Muscle layer of colon (tissue), 2 donors: ENCODE measurements around the gene GABARAP.
"Not testable (repeated sequence)": the region's sequence is repeated elsewhere in the genome, so short reads cannot be mapped to it uniquely, and the experiment has no call there.

Source experiments
- H3K27ac ChIP-seq: one replicate; pipeline ENCODE4 v1.7.0; 2013; ENCODE audit warnings: low read depth, mild to moderate bottlenecking, low read length, moderate library complexity
- H3K27me3 ChIP-seq, 2 donors: one replicate each; pipeline ENCODE4 v1.7.0; 2013; ENCODE audit warnings: low read length in 2 of 2, mild to moderate bottlenecking in 2 of 2; ENCODE audit not compliant: insufficient read depth in 2 of 2, control insufficient read depth in 1 of 2
- H3K36me3 ChIP-seq: one replicate; pipeline ENCODE4 v1.7.0; 2013; ENCODE audit warnings: mild to moderate bottlenecking, low read length; ENCODE audit not compliant: insufficient read depth
- H3K4me1 ChIP-seq: one replicate; pipeline ENCODE4 v1.7.0; 2013; ENCODE audit warnings: mild to moderate bottlenecking, low read length; ENCODE audit not compliant: insufficient read depth
- H3K4me3 ChIP-seq, 2 donors: one replicate each; pipeline ENCODE4 v1.7.0; 2013; ENCODE audit warnings: low read length in 2 of 2, low read depth in 1 of 2, mild to moderate bottlenecking in 1 of 2, moderate library complexity in 1 of 2
- H3K9ac ChIP-seq: one replicate; pipeline ENCODE4 v1.7.0; 2013; ENCODE audit warnings: low read length
- H3K9me3 ChIP-seq: one replicate; pipeline ENCODE4 v1.7.0; 2013; ENCODE audit warnings: mild to moderate bottlenecking, low read length
- donor health status: abdominal sarcoma.
- donor health status: Adenocarcinoma of cecum.

GABARAP gene

GRCh38 chr17:7248796-7249195 is 6.5 kb upstream of the GABARAP start:
- peaks cover 31% of the 10 kb centered on the region for H3K4me1 ChIP-seq
- no peak overlapping the region for H3K27ac ChIP-seq
- peaks cover 29% of the 10 kb centered on the region for H3K36me3 ChIP-seq
- no peaks in the 10 kb centered on the region for H3K27me3 ChIP-seq
- no peaks in the 10 kb centered on the region for H3K9me3 ChIP-seq
- H3K4me3 ChIP-seq, result no peak overlapping the region
- no peak overlapping the region for H3K9ac ChIP-seq

GRCh38 chr17:7246779-7247178 is 4.5 kb upstream of the GABARAP start:
- Histone ChIP-seq H3K9me3 (no peaks in the 10 kb centered on the region), H3K4me3 (no peak overlapping the region), H3K27ac (no peak overlapping the region), H3K9ac (no peak overlapping the region), H3K27me3 (no peaks in the 10 kb centered on the region), H3K4me1 (peaks cover 26% of the 10 kb centered on the region), H3K36me3 (peaks cover 29% of the 10 kb centered on the region)

- H3K9ac ChIP-seq, H3K27ac ChIP-seq, H3K9me3 ChIP-seq, H3K27me3 ChIP-seq, H3K4me3 ChIP-seq: not testable (repeated sequence)
- Histone ChIP-seq H3K36me3 (peaks cover 46% of the 10 kb centered on the region), H3K4me1 (peaks cover 26% of the 10 kb centered on the region)
Measured at GRCh38 chr17:7243838-7244237, 1.6 kb upstream of the GABARAP start.

GRCh38 chr17:7243453-7243729 is 1.1 kb upstream of the GABARAP start:
- Histone ChIP-seq H3K27ac (peak overlapping the region; percentile 81), H3K4me3 (peak overlapping the region; percentile 66 to 82), H3K36me3 (peaks cover 46% of the 10 kb centered on the region), H3K9me3 (no peaks in the 10 kb centered on the region), H3K9ac (peak overlapping the region; percentile 88), H3K27me3 (no peaks in the 10 kb centered on the region), H3K4me1 (peaks cover 24% of the 10 kb centered on the region)

DNA sequence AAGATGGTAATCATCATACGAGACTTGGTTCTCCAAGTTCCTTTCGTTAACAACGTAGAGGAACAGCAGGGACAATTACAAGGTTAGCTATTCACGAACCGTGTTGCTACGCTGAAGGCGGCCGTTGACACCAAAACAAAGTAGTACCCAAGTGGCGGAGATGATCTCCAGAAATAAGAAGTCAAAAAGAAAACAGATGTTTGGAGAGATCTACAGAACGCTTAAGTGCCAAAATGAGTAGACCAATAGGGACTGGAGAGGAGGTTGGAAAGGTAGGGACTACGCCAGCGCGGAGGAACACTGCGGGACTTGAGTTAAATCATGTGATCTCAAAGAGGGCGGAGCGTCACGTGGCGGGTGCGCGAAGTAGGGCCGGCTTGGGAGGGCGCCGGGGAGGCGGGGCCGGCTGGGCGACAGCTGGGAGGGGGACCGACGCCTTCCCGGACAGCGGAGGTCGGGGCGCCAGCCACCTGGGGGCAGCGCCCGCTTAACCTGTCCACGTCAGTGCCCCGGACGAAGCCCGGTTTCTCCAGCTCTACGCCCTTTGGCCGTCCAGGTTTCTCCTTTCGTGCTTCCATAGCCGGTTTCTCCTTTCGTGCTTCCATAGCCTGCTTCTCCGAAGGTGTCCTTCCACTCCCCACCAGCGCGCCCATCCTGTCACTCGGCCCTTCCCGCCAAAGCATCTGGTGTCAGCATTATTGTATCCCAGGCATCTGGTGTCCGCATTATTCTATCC is 636 bp upstream of the GABARAP start:
- no peaks in the 10 kb centered on the region for H3K9me3 ChIP-seq
- peak overlapping the region; percentile 88 for H3K9ac ChIP-seq
- no peaks in the 10 kb centered on the region for H3K27me3 ChIP-seq
- H3K36me3 ChIP-seq, result peaks cover 46% of the 10 kb centered on the region
- H3K27ac ChIP-seq, result peak overlapping the region; percentile 81
- peak overlapping the region; percentile 66 to 82 for H3K4me3 ChIP-seq
- peaks cover 24% of the 10 kb centered on the region for H3K4me1 ChIP-seq

DNA sequence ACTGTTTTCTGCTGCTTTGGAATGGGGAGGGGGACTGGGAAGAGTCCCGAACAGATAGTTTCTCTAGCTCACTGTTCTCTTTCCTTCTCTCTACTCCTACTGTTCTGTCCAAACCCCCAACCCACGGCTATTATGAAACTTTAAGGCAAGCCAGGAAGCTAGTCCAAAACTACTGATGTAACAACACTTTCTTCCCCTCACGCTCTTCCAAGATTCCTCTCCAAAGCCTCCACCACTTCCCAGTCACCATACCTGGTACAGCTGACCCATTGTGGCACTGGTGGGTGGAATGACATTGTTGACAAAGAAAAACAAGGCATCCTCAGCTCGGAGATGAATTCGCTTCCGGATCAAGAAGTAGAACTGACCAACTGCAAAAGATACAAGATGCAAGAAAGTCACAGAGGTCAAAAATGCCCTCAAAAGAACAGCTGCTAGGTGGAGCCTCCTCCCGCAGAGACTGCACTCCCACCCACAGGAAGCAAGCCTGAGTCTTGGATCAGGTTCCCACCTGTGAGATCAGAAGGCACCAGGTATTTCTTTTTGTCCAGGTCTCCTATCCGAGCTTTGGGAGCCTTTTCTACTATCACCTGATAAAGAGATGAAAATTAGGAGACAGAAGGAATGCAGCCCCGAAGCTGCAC is 1.0 kb downstream of the GABARAP start:
- Histone ChIP-seq H3K4me1 (peaks cover 34% of the 10 kb centered on the region), H3K9me3 (no peaks in the 10 kb centered on the region), H3K9ac (peak overlapping the region; percentile 88), H3K36me3 (peaks cover 44% of the 10 kb centered on the region), H3K4me3 (peak overlapping the region; percentile 69 to 82), H3K27me3 (no peaks in the 10 kb centered on the region), H3K27ac (peak overlapping the region; percentile 81)

- H3K9me3 ChIP-seq, result no peaks in the 10 kb centered on the region
- peak overlapping the region; percentile 13 for H3K9ac ChIP-seq
- H3K4me1 ChIP-seq, result peaks cover 34% of the 10 kb centered on the region
- no peak overlapping the region for H3K27ac ChIP-seq
- no peaks in the 10 kb centered on the region for H3K27me3 ChIP-seq
- H3K4me3 ChIP-seq, result peak overlapping the region in 1 of 2 donors; percentile 82
- peaks cover 45% of the 10 kb centered on the region for H3K36me3 ChIP-seq
Measured at GRCh38 chr17:7240375-7240774, 1.9 kb downstream of the GABARAP start.

DNA sequence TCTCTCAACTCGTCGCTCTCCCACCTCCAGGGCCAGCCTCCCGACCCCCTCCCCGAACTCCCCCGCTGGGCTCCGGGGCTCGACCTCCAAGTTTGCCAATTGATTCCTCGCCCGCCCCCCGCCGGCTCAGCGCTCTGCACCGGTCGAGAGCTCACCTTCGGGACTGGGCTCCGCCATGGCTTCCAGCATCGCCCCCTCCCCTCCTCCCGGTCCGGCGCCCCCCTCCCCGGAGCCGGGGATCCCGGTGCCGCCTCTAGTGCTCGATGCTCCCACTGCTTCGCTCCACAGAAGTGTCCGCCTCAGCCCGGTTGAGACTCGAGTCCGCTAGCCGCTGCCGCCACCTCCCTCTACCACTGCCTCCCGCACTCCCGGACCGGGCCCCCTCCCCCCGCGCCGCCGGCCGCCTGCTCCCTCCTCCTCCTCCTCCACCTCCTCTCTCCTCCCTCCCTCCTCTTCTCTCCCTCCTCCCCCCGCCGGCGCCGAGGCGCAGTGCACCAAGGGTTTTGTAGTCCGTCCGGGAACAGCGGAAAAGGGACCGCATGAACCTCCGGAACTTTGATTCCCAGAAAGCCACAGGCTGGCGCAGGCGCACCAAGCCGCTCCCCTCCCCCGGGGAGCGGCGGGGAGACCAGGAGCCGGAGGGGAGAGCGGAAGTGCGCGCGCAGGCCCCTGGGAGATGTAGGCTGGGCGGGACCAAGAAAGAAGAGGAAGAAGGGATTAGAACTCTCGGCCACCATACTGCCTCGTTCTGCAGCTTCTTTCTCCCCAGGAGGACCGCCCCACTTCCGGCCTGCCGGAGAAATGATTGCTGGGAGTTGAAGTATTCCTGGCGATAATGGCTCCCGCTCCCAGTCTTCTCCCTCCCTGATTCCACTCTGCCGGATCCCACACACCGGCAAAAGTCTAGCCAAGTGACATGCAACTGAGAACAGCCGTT is 2.9 kb downstream of the GABARAP start, which contains the start of gene PHF23:
PHF23 (minus strand) TSS at position 367 of the 937 bp plus-strand sequence; CDS start at position 189, 178 bp downstream.
- Histone ChIP-seq H3K4me1 (peaks cover 43% of the 10 kb centered on the region), H3K4me3 (peak within 1 kb of the TSS; percentile 90 to 99), H3K27ac (peak within 1 kb of the TSS; percentile 98), H3K36me3 (peaks cover 43% of the 10 kb centered on the region), H3K9me3 (no peaks in the 10 kb centered on the region), H3K9ac (peak within 1 kb of the TSS; percentile 97), H3K27me3 (no peaks in the 10 kb centered on the region)

DNA sequence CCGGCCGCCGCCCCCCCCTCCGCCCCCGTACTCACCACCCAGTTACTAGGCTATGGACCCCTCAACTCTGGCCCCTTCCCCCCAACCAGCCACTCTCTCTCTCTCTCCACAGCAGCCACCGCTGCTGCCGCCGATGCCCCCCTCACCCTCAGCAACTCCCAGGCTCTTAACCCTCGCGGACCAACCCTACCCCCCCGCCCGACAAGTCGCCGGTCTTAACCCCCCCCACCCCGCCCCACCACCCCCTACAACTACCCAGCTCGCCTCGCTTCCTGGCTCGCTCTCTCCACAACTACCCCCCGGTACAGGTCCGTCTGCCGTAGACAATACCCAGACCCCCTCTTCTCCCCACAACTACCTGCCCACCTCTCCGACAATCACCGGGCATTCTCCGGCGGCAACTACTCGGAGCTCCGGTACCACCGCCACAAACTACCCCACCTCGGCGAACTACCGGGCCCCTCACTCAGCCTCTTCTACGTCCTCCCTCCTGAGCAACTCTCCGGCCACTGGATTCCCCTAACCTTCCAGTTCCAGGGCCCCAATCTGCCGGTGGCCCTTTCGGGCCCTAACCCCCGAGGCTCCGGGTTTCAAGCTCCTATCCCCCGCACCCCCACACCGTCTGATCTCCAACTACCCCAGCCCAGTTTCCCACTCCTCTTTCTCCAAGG is 3.7 kb downstream of the GABARAP start:
- Histone ChIP-seq H3K9ac (peak overlapping the region; percentile 97), H3K27me3 (no peaks in the 10 kb centered on the region), H3K4me1 (peaks cover 42% of the 10 kb centered on the region), H3K4me3 (peak overlapping the region; percentile 90 to 99), H3K36me3 (peaks cover 37% of the 10 kb centered on the region), H3K27ac (peak overlapping the region; percentile 98), H3K9me3 (no peaks in the 10 kb centered on the region)

DNA sequence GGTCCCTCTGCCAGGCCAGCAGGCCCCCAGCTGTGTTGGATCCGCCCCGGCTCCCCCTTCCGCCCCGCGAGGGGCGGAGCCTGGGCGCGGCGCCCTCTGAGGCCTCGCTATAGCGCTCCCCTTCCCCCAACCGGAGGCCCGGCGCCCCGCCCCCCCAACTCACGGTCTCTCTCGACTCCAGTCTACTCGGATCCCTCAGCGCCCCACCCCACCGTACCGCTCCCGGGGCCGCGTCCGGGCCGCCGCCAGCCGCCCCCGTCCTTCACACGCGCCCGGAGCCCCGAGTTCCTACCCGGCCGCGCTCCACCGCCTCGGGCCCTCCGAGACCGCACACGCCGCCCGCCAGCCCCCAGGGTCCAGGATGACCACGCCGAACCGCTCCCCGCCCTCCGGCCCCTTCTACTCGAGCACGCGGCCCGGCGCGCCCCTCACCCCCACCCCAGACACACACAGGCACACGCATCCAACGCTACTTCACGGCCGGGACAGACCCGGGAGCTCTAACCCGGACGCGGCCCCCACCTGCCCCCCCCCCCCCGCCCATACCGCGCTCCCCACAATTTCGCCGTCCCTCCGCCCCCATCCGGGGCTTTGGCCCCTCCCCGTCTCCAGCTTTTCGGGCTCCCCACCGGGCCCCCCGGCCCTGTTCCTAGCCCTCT is 4.4 kb downstream of the GABARAP start:
- H3K27me3 ChIP-seq, result no peaks in the 10 kb centered on the region
- H3K36me3 ChIP-seq, result peaks cover 37% of the 10 kb centered on the region
- H3K9ac ChIP-seq, result no peak overlapping the region
- H3K9me3 ChIP-seq, result no peaks in the 10 kb centered on the region
- H3K4me1 ChIP-seq, result peaks cover 43% of the 10 kb centered on the region
- peak overlapping the region; percentile 30 to 53 for H3K4me3 ChIP-seq
- peak overlapping the region; percentile 87 for H3K27ac ChIP-seq
